Measurements from ENCODE around the gene CCNY. TPM values are rescaled to one million over a fixed set of nuclear protein-coding genes. Genes with fewer than 3 reads are reported as not detected.

The CCNY gene
- total RNA-seq, 1 experiment from 2014 or later = 122 TPM

DNA sequence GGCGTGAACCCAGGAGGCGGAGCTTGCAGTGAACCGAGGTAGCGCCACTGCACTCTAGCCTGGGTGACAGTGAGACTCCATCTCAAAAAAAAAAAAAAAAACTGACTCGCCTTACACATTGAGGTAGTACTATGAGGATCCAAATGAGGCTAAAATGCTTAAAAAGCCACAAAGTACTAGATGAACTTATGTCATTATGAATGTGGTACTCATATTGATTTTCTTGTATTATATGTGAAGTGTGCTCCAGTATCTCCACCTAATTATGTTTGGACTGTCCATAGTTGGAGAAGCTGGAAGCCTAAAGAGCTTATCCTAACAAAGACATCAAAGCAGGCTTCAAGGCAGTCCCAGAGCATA, 9.1 kb downstream of the CCNY start:
- Mint-ChIP-seq H3K27me3 (ENCODE audit: insufficient read depth, unreplicated experiment) (no peaks in the 10 kb centered on the region), H3K4me1 (ENCODE audit: low read depth, unreplicated experiment) (peaks cover 34% of the 10 kb centered on the region), H3K36me3 (ENCODE audit: insufficient read depth, unreplicated experiment) (peaks cover 9% of the 10 kb centered on the region), H3K4me3 (ENCODE audit: unreplicated experiment) (no peak overlapping the region), H3K27ac (ENCODE audit: unreplicated experiment) (no peak overlapping the region), H3K9me3 (ENCODE audit: unreplicated experiment) (no peaks in the 10 kb centered on the region)
- TF ChIP-seq, protein P1, sequence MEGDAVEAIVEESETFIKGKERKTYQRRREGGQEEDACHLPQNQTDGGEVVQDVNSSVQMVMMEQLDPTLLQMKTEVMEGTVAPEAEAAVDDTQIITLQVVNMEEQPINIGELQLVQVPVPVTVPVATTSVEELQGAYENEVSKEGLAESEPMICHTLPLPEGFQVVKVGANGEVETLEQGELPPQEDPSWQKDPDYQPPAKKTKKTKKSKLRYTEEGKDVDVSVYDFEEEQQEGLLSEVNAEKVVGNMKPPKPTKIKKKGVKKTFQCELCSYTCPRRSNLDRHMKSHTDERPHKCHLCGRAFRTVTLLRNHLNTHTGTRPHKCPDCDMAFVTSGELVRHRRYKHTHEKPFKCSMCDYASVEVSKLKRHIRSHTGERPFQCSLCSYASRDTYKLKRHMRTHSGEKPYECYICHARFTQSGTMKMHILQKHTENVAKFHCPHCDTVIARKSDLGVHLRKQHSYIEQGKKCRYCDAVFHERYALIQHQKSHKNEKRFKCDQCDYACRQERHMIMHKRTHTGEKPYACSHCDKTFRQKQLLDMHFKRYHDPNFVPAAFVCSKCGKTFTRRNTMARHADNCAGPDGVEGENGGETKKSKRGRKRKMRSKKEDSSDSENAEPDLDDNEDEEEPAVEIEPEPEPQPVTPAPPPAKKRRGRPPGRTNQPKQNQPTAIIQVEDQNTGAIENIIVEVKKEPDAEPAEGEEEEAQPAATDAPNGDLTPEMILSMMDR (IDR thresholded peaks at IDR 0.05; ENCODE audit: insufficient read depth in 1 of 2, low read depth in 1 of 2, low read length in 1 of 2, severe bottlenecking in 1 of 2, unreplicated experiment in 1 of 2) = no peak
- intact Hi-C loops (cut with micrococcal nuclease; ENCODE audit: unreplicated experiment) = no loop called here
- H3K9me3 ChIP-seq = no peaks in the 10 kb centered on the region
- no peak for DNase-seq
- ChIA-PET POLR2A (interaction anchor here (0.6 kb wide), 1 partner anchor 39 kb away, joined by 3 read pairs; no protein-coding TSS in a partner anchor), CTCF (interaction anchor here (0.6 to 1.2 kb wide), 2 partner anchors 66 to 157 kb away, joined by 3 read pairs; no protein-coding TSS in a partner anchor)
- peaks cover 11% of the 10 kb centered on the region for H3K4me1 ChIP-seq
- no peak overlapping the region for H3K4me3 ChIP-seq (ENCODE audit: low read depth, low read length)
- BruUV-seq (replicated peaks) = no TSS peak
- no peaks in the 10 kb centered on the region; the same call in none of the 2 replicates for H3K36me3 ChIP-seq (ENCODE audit: control insufficient read depth, insufficient read depth, low read length)
- H3K27me3 ChIP-seq (replicated peaks; ENCODE audit: control insufficient read depth, insufficient read depth, low read length) = no peaks in the 10 kb centered on the region

DNA sequence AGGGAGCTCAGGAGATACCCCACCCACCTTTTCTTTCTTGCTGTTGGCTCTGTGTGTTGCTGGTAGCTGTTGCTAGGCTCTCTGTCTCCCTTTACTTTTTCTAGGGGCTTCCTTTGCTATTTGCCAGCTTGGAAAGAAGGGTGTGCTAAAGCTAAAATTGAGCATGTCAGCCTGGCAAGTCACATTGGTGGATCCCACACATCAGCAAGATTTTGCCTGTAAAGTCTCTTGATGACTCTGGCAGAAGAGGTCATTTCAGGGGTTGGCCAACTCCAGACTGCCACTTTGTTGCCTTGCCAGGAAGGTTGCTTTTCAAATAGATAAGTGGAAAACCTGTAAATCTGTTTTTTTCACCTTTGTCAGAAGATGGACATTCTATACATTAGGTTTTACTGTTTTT, 9.9 kb downstream of the CCNY start:
- DNase-seq = no peak
- no peak overlapping the region for H3K4me3 Mint-ChIP-seq (ENCODE audit: unreplicated experiment)
- H3K4me1 Mint-ChIP-seq (ENCODE audit: low read depth, unreplicated experiment) = peaks cover 35% of the 10 kb centered on the region
- no peaks in the 10 kb centered on the region; the same call in none of the 2 replicates for H3K36me3 ChIP-seq (ENCODE audit: control insufficient read depth, insufficient read depth, low read length)
- ChIA-PET CTCF (interaction anchor here (0.6 to 1.2 kb wide), 2 partner anchors 65 to 156 kb away, joined by 3 read pairs; no protein-coding TSS in a partner anchor), POLR2A (no interaction called here)
- H3K4me3 ChIP-seq (ENCODE audit: low read depth, low read length) = no peak overlapping the region
- no TSS peak for BruUV-seq (replicated peaks)
- H3K4me1 ChIP-seq = peaks cover 8% of the 10 kb centered on the region
- no peaks in the 10 kb centered on the region for H3K9me3 ChIP-seq
- H3K36me3 Mint-ChIP-seq (ENCODE audit: insufficient read depth, unreplicated experiment) = peaks cover 5% of the 10 kb centered on the region
- H3K27me3 Mint-ChIP-seq (ENCODE audit: insufficient read depth, unreplicated experiment) = no peaks in the 10 kb centered on the region
- H3K27ac Mint-ChIP-seq (ENCODE audit: unreplicated experiment) = no peak overlapping the region
- intact Hi-C loops (cut with micrococcal nuclease; ENCODE audit: unreplicated experiment) = no loop called here
- no peaks in the 10 kb centered on the region for H3K9me3 Mint-ChIP-seq (ENCODE audit: unreplicated experiment)
- no peaks in the 10 kb centered on the region for H3K27me3 ChIP-seq (replicated peaks; ENCODE audit: control insufficient read depth, insufficient read depth, low read length)
- TF ChIP-seq, protein P1 (IDR thresholded peaks at IDR 0.05; ENCODE audit: insufficient read depth in 1 of 2, low read depth in 1 of 2, low read length in 1 of 2, severe bottlenecking in 1 of 2, unreplicated experiment in 1 of 2) = no peak

DNA sequence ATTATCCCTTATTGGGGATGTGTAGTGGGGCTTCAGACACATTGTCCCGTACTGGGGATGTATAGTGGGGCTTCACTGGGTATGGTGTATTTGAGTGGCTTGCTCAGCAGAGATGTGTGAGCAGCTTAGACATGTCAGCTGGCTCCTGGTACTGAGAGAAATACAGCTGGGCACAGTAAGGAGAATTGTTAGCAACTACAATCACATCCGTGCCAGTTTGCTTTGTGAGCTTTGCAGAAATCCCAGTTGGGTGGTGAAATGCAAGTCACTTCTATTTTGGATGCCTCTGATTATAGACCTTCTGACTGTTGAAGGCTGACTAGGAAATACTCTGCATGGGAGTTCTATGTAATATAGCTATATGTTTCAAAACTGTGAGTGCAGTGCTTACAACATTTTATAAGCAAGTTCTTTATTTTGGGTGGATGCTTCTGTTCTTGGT, 10.8 kb downstream of the CCNY start:
- H3K9me3 Mint-ChIP-seq (ENCODE audit: unreplicated experiment) = no peaks in the 10 kb centered on the region
- ChIA-PET POLR2A (no interaction called here), CTCF (no interaction called here)
- no peak for DNase-seq
- no TSS peak for BruUV-seq (replicated peaks)
- TF ChIP-seq, protein P1 (IDR thresholded peaks at IDR 0.05; ENCODE audit: insufficient read depth in 1 of 2, low read depth in 1 of 2, low read length in 1 of 2, severe bottlenecking in 1 of 2, unreplicated experiment in 1 of 2) = no peak
- H3K36me3 ChIP-seq (ENCODE audit: control insufficient read depth, insufficient read depth, low read length) = no peaks in the 10 kb centered on the region; the same call in none of the 2 replicates
- H3K4me3 Mint-ChIP-seq (ENCODE audit: unreplicated experiment) = no peak overlapping the region
- peaks cover 14% of the 10 kb centered on the region for H3K4me1 ChIP-seq
- H3K9me3 ChIP-seq = no peaks in the 10 kb centered on the region
- no peaks in the 10 kb centered on the region for H3K27me3 ChIP-seq (replicated peaks; ENCODE audit: control insufficient read depth, insufficient read depth, low read length)
- no peak overlapping the region for H3K4me3 ChIP-seq (ENCODE audit: low read depth, low read length)
- no peak overlapping the region for H3K27ac Mint-ChIP-seq (ENCODE audit: unreplicated experiment)
- no peaks in the 10 kb centered on the region for H3K36me3 Mint-ChIP-seq (ENCODE audit: insufficient read depth, unreplicated experiment)
- intact Hi-C loops (cut with micrococcal nuclease; ENCODE audit: unreplicated experiment) = no loop called here
- H3K4me1 Mint-ChIP-seq (ENCODE audit: low read depth, unreplicated experiment) = peaks cover 36% of the 10 kb centered on the region
- no peaks in the 10 kb centered on the region for H3K27me3 Mint-ChIP-seq (ENCODE audit: insufficient read depth, unreplicated experiment)

Measured in Caco-2 (cell line).